Prostate gland (tissue), 2 donors: ENCODE measurements around the gene SERINC4.

Source experiments
- POLR2A ChIP-seq: fragments of 450-650 bp; IDR thresholded peaks from one replicate; pipeline ENCODE4 v1.6.1; 2016; ENCODE audit warnings: antibody characterized with exemption, mild to moderate bottlenecking
- POLR2AphosphoS5 ChIP-seq: sonication (generic); formaldehyde crosslinking; IDR thresholded peaks from one replicate; pipeline ENCODE4 v1.6.1; 2017; ENCODE audit warnings: antibody characterized with exemption
- TF ChIP-seq, protein P1 (sequence below), 4 experiments: fragments of 200-600 bp in 2 of 4; fragments of 450-650 bp in 2 of 4; sonication (generic) in 2 of 4; IDR thresholded peaks; 1 replicate in 3 of 4; 2 replicates in 1 of 4; pipeline ENCODE4 v1.5.1; 2016 to 2019; ENCODE audit warnings: antibody characterized with exemption in 4 of 4, mild to moderate bottlenecking in 2 of 4, moderate library complexity in 2 of 4

DNA sequence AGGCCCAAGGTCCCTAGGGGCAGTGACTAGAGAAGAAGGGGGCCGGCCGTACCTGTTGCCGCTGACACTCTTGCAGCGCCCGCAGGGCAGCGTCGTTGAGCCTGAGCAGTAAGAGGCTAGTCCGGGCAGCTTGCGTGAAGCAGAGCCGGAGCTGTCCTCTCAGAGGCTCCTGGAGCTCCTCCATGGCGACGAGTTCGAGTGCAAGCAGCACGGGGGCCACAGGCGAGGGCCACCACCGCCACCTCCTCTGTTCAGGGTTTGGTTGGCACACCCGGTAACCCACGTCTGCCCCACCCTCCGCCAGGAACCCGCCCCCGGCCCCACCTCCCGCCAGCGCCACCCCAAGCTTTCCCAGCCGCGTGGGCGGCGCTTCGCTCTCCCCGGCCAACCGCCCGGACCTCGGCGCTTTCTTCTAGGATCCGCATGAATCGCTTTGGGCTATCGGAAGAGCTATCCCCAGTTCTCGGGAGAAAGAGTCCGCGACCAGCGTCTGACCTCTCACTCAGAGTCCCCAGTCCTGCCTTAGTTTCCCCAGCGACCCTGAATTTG, 23.2 kb downstream of the SERINC4 start, which contains the start of gene ELL3:
- TF ChIP-seq, protein P1, sequence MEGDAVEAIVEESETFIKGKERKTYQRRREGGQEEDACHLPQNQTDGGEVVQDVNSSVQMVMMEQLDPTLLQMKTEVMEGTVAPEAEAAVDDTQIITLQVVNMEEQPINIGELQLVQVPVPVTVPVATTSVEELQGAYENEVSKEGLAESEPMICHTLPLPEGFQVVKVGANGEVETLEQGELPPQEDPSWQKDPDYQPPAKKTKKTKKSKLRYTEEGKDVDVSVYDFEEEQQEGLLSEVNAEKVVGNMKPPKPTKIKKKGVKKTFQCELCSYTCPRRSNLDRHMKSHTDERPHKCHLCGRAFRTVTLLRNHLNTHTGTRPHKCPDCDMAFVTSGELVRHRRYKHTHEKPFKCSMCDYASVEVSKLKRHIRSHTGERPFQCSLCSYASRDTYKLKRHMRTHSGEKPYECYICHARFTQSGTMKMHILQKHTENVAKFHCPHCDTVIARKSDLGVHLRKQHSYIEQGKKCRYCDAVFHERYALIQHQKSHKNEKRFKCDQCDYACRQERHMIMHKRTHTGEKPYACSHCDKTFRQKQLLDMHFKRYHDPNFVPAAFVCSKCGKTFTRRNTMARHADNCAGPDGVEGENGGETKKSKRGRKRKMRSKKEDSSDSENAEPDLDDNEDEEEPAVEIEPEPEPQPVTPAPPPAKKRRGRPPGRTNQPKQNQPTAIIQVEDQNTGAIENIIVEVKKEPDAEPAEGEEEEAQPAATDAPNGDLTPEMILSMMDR (IDR thresholded peaks at IDR 0.05): no peak
- TF ChIP-seq POLR2AphosphoS5: no peak
- TF ChIP-seq POLR2A: peak; percentile 83
